GM12878 (cell line): ENCODE results near the gene ZBTB44. TPM values are rescaled to one million over a fixed set of nuclear protein-coding genes. Genes with fewer than 3 reads are reported as not detected.

ENCODE experiments used
- ATAC-seq: fragments of 200-7000 bp; cut with Tn5 transposase; 3 replicates; pipeline ENCODE4 v1.9.1; 2020; ENCODE audit warnings: mild to moderate bottlenecking, moderate library complexity
- BruUV-seq: library from RNA; stranded (reverse); fragments of 400-500 nt; replicated peaks from 2 replicates; lab custom pipeline; 2021; lab: Mats Ljungman, UMichigan
- CTCF ChIA-PET: fragments of 300-600 bp; sonication (Branson Sonifier 250); formaldehyde crosslinking; extraction: SDS; loops from one replicate; lab custom pipeline; 2021; ENCODE audit warnings: inconsistent platforms; lab: Yijun Ruan, JAX
- POLR2A ChIA-PET: fragments of 350-600 bp; formaldehyde crosslinking; extraction: SDS; loops from one replicate; lab custom pipeline; 2021; ENCODE audit warnings: inconsistent platforms; lab: Charles Lee
- RAD21 ChIA-PET: fragments of 300-600 bp; sonication (Branson Sonifier 250); formaldehyde crosslinking; loops from one replicate; lab custom pipeline; 2023; ENCODE audit warnings: antibody characterized with exemption; ENCODE audit not compliant: unreplicated experiment; lab: Charles Lee
- SMC1A ChIA-PET: fragments of 300-600 bp; sonication (Branson Sonifier 250); formaldehyde crosslinking; loops from one replicate; lab custom pipeline; 2023; ENCODE audit not compliant: unreplicated experiment, uncharacterized antibody; lab: Charles Lee
- DNase-seq: peaks from one replicate; pipeline ENCODE4 v3.0.0-alpha.2; 2011; ENCODE audit warnings: low read depth, low spot score
- FAIRE-seq: peaks from 3 replicates; lab custom pipeline; 2011; peaks lifted over from hg19 to GRCh38; lab: Jason Lieb, UNC
- H2AFZ ChIP-seq: 2 replicates; pipeline ENCODE4 v1.6.0; 2011; ENCODE audit warnings: low read depth, low read length, control low read depth; ENCODE audit not compliant: control insufficient read depth
- H3K27ac ChIP-seq: 2 replicates; pipeline ENCODE4 v1.5.1; 2011; ENCODE audit warnings: control low read depth; ENCODE audit not compliant: control insufficient read depth, insufficient read depth
- H3K27me3 ChIP-seq, 2 experiments: replicated peaks in 1 of 2; 2 replicates each; pipeline versions ENCODE4 v1.6.0 to v1.6.1; 2011; ENCODE audit warnings: low read length in 1 of 2; ENCODE audit not compliant: control insufficient read depth in 2 of 2, insufficient read depth in 2 of 2
- H3K36me3 ChIP-seq, 2 experiments: 2 replicates each; pipeline ENCODE4 v1.5.1; 2011; ENCODE audit warnings: low read length in 1 of 2; ENCODE audit not compliant: control insufficient read depth in 2 of 2, insufficient read depth in 2 of 2
- H3K4me1 ChIP-seq: 2 replicates; pipeline ENCODE4 v1.6.1; 2011; ENCODE audit warnings: mild to moderate bottlenecking, low read length, moderate library complexity, mixed read lengths; ENCODE audit not compliant: control insufficient read depth, insufficient read depth
- H3K4me2 ChIP-seq: 2 replicates; pipeline ENCODE4 v1.6.0; 2011; ENCODE audit warnings: control low read depth; ENCODE audit not compliant: control insufficient read depth, insufficient read depth
- H3K4me3 ChIP-seq: fragments of 200-600 bp; sonication (generic); 2 replicates; pipeline ENCODE4 v1.5.1; 2016
- H3K79me2 ChIP-seq: 2 replicates; pipeline ENCODE4 v1.6.0; 2011; ENCODE audit warnings: low read length; ENCODE audit not compliant: control insufficient read depth, insufficient read depth
- H3K9ac ChIP-seq: 2 replicates; pipeline ENCODE4 v1.8.0; 2011; ENCODE audit warnings: low read length, control low read depth, mixed read lengths; ENCODE audit not compliant: control insufficient read depth, insufficient read depth
- H3K9me3 ChIP-seq: replicated peaks from 3 replicates; pipeline ENCODE4 v1.5.1; 2011; ENCODE audit warnings: mild to moderate bottlenecking, low read length; ENCODE audit not compliant: control insufficient read depth, insufficient read depth
- H4K20me1 ChIP-seq: 2 replicates; pipeline ENCODE4 v1.6.0; 2011; ENCODE audit not compliant: control insufficient read depth, insufficient read depth
- BRCA1 ChIP-seq: IDR thresholded peaks from 2 replicates; pipeline ENCODE4 v1.6.1; 2011; ENCODE audit warnings: low read depth, low read length, improper control_type of control experiment
- CBFB ChIP-seq: IDR thresholded peaks from 2 replicates; pipeline ENCODE4 v1.6.1; 2016; ENCODE audit warnings: antibody characterized with exemption, low read depth
- CHD2 ChIP-seq: IDR thresholded peaks from 2 replicates; pipeline ENCODE4 v1.6.1; 2011; ENCODE audit warnings: low read depth, low read length, improper control_type of control experiment, borderline replicate concordance
- EP300 ChIP-seq, 2 experiments: fragments of 150-350 bp in 1 of 2; IDR thresholded peaks; 2 replicates each; pipeline ENCODE4 v1.6.1; 2011 to 2012; ENCODE audit warnings: low read depth in 2 of 2, low read length in 2 of 2, borderline replicate concordance in 1 of 2, improper control_type of control experiment in 1 of 2, inconsistent platforms in 1 of 2; ENCODE audit not compliant: control insufficient read depth in 1 of 2
- ESRRA ChIP-seq: IDR thresholded peaks from 2 replicates; pipeline ENCODE4 v1.6.1; 2012; ENCODE audit warnings: mild to moderate bottlenecking, low read length, improper control_type of control experiment
- FOXK2 ChIP-seq: fragments of 450-650 bp; IDR thresholded peaks from 2 replicates; pipeline ENCODE4 v1.6.1; 2017; ENCODE audit warnings: mild to moderate bottlenecking, moderate library complexity
- IKZF1 ChIP-seq: fragments of 450-650 bp; conservative IDR thresholded peaks from 2 replicates; pipeline ENCODE4 v1.6.1; 2017; ENCODE audit warnings: antibody characterized with exemption, mild to moderate bottlenecking
- IKZF2 ChIP-seq, 2 experiments: fragments of 450-650 bp; IDR thresholded peaks; 2 replicates each; pipeline ENCODE4 v1.6.1; 2017; ENCODE audit warnings: mild to moderate bottlenecking in 2 of 2, moderate library complexity in 2 of 2
- MTA2 ChIP-seq: fragments of 450-650 bp; IDR thresholded peaks from 2 replicates; pipeline ENCODE4 v1.6.1; 2016; ENCODE audit warnings: low read depth, mild to moderate bottlenecking, moderate library complexity
- NR2F1 ChIP-seq: fragments of 450-650 bp; conservative IDR thresholded peaks from 2 replicates; pipeline ENCODE4 v1.6.1; 2017; ENCODE audit warnings: mild to moderate bottlenecking
- SPI1 ChIP-seq: IDR thresholded peaks from 2 replicates; pipeline ENCODE4 v1.6.1; 2011; ENCODE audit warnings: low read depth, mild to moderate bottlenecking, low read length, moderate library complexity, borderline replicate concordance; ENCODE audit not compliant: insufficient read depth
- TCF12 ChIP-seq: IDR thresholded peaks from 2 replicates; pipeline ENCODE4 v1.6.1; 2011; ENCODE audit warnings: low read depth, mild to moderate bottlenecking, low read length
- TCF3 ChIP-seq: IDR thresholded peaks from 2 replicates; pipeline ENCODE4 v1.6.1; 2012; ENCODE audit warnings: low read depth, mild to moderate bottlenecking, low read length, borderline replicate concordance; ENCODE audit not compliant: insufficient read depth
- YBX1 ChIP-seq: fragments of 450-650 bp; IDR thresholded peaks from 2 replicates; pipeline ENCODE4 v1.6.1; 2016; ENCODE audit warnings: antibody characterized with exemption
- WGBS: methylation state at CpG from one replicate; pipeline ENCODE4 v1.1.6; 2016; ENCODE audit warnings: low lambda C conversion rate; ENCODE audit not compliant: insufficient replicate concordance, insufficient coverage; ENCODE audit errors: missing lambda C conversion rate; 5-methylcytosine and 5-hydroxymethylcytosine counted together
- in situ Hi-C: fragments of 300-500 bp; cut with MboI; formaldehyde crosslinking; loops from 9 replicates; pipeline ENCODE4 v1.14.3; 2018; ENCODE audit warnings: mixed read lengths
- intact Hi-C: fragments of 100-400 bp; cut with micrococcal nuclease; formaldehyde crosslinking; loops from one replicate; pipeline ENCODE4 v1.14.2; 2022; ENCODE audit not compliant: unreplicated experiment
- polyA plus RNA-seq, 11 experiments: library from polyadenylated mRNA; depleted of rRNA in 4 of 11; unstranded in 6 of 11; stranded (reverse) in 5 of 11; fragments of >200 nt; fragmentation: Nextera tagmentation in 4 of 11; fragmentation: Illumina TruSeq in 1 of 11; extraction: Ambion mirVana in 4 of 11; extraction: Trizol in 1 of 11; gene quantifications; 1 replicate in 1 of 11; 2 replicates in 10 of 11; pipeline versions ENCODE4 v1.2.1 to v1.2.3, GENCODE V29; 2011 to 2016; ENCODE audit warnings: inconsistent platforms in 2 of 11, missing spikeins in 2 of 11, low read depth in 1 of 11
- total RNA-seq, 4 experiments: library from RNA; depleted of rRNA in 3 of 4; stranded (reverse); fragments of >200 nt in 3 of 4; fragmentation: Illumina TruSeq in 1 of 4; extraction: Trizol in 1 of 4; gene quantifications; 2 replicates each; pipeline versions ENCODE4 v1.2.1 to v1.2.3, GENCODE V29; 2013 to 2021
- TF ChIP-seq, protein P1 (sequence below): fragments of 450-650 bp; IDR thresholded peaks from 2 replicates; pipeline ENCODE4 v1.6.1; 2017; ENCODE audit warnings: mild to moderate bottlenecking, moderate library complexity

Gene ZBTB44
- total and polyA plus RNA-seq, 10 of the 15 experiments (the other 5 are each of a cell fraction or from before 2014, with no cell fraction given), result 2.8 to 38.2 (median 12.2) TPM

DNA sequence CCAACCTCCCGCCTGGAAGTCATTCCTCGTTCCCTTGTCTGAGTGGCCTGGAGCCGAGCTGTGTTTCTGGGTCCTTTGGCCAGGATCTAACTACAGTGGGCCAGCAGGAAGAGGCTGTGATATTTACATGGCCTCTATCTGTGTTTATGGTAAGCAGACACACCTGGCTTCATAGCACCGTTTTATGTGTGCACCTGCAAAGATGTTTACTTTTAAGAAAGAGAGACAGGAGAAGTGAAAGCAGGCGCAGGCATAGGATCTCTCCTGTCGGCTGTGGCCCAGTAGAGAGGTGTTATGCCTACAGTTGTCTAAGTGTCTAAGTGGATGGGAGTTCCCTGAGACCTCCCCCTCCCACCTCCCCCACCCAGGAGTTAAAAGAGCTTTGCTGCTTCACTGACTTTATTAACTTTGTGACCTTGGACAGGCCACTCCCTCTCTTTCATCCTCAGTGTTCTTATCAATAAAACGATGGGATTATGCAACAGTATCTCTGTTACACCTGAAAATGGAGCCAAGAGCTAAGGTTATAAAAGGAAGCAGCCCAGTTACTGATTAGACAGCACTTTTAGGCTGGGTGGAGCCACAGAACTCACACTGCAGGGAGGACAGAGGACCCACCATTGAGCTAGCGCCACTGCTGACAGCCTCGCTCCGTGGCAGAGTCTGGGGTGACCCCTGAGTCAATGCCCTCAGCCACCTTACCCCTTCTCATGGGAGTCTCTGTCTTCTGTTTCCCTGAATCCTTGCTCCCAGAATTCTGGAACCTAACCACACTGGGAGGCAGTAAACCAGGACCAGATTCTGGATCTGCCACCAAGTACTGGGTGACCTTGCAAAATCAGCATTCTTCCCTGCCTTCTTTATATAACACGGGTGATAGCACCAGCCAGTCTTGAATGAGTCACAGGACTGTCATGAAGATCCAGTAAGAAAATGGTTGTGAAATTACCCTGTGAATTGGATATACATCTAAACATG, 133.1 kb downstream of the ZBTB44 start:
- intact Hi-C loops, result loop anchor here (5.0 kb wide), 1 partner anchor 34 kb away; no protein-coding TSS in a partner anchor
- Histone ChIP-seq H3K27ac (no peak overlapping the region), H3K4me1 (peaks cover 35% of the 10 kb centered on the region), H3K27me3 (no peaks in the 10 kb centered on the region), H3K9me3 (no peaks in the 10 kb centered on the region), H3K79me2 (no peaks in the 10 kb centered on the region), H2AFZ (no peak overlapping the region; the same call in 1 of the 2 replicates), H3K4me3 (no peak overlapping the region), H3K4me2 (peak overlapping the region; percentile 69), H3K36me3 (no peaks in the 10 kb centered on the region), H3K9ac (no peak overlapping the region), H4K20me1 (no peaks in the 10 kb centered on the region)
- no TSS peak for BruUV-seq
- DNase-seq (no peak), ATAC-seq (peak; percentile 74), FAIRE-seq (no peak)
- ChIA-PET SMC1A (interaction anchor here (0.6 to 5.2 kb wide), 7 partner anchors 13 to 178 kb away, joined by 3 to 37 read pairs (median 3); no protein-coding TSS in a partner anchor), CTCF (interaction anchor here (0.7 to 1.2 kb wide), 3 partner anchors 17 to 49 kb away, joined by 3 to 6 read pairs (median 3); no protein-coding TSS in a partner anchor), POLR2A (interaction anchor here (0.6 to 1.1 kb wide), 5 partner anchors 16 to 1341 kb away, joined by 3 to 9 read pairs (median 3); no protein-coding TSS in a partner anchor), RAD21 (interaction anchor here (0.9 to 2.4 kb wide), 4 partner anchors 16 to 49 kb away, joined by 3 to 17 read pairs (median 6); no protein-coding TSS in a partner anchor)
- TF ChIP-seq TCF3 (0 out of 2 replicates have a peak, but pooled peaks have one; percentile 19), BRCA1 (no peak), TCF12 (peak; percentile 70; the same call in 1 of the 2 replicates), YBX1 (no peak), SPI1 (peak; percentile 63), ESRRA (0 out of 2 replicates have a peak, but pooled peaks have one; percentile 47), MTA2 (0 out of 2 replicates have a peak, but pooled peaks have one; percentile 12), IKZF2 (IDR thresholded peaks at IDR 0.05) (peak; percentile 38 to 51; a peak in 2 of 4 replicates), EP300 (IDR thresholded peaks at IDR 0.05; ENCODE audit: borderline replicate concordance in 1 of 2, control insufficient read depth in 1 of 2, low read depth in 2 of 2, low read length in 2 of 2) (peak in 1 of 2 experiments; percentile 41; a peak in 1 of 4 replicates), CHD2 (peak; percentile 40; the same call in 1 of the 2 replicates), CBFB (no peak), NR2F1 (no peak), IKZF1 (peak; percentile 40; the same call in 1 of the 2 replicates), FOXK2 (peak; percentile 28; the same call in 1 of the 2 replicates)
- TF ChIP-seq, protein P1, sequence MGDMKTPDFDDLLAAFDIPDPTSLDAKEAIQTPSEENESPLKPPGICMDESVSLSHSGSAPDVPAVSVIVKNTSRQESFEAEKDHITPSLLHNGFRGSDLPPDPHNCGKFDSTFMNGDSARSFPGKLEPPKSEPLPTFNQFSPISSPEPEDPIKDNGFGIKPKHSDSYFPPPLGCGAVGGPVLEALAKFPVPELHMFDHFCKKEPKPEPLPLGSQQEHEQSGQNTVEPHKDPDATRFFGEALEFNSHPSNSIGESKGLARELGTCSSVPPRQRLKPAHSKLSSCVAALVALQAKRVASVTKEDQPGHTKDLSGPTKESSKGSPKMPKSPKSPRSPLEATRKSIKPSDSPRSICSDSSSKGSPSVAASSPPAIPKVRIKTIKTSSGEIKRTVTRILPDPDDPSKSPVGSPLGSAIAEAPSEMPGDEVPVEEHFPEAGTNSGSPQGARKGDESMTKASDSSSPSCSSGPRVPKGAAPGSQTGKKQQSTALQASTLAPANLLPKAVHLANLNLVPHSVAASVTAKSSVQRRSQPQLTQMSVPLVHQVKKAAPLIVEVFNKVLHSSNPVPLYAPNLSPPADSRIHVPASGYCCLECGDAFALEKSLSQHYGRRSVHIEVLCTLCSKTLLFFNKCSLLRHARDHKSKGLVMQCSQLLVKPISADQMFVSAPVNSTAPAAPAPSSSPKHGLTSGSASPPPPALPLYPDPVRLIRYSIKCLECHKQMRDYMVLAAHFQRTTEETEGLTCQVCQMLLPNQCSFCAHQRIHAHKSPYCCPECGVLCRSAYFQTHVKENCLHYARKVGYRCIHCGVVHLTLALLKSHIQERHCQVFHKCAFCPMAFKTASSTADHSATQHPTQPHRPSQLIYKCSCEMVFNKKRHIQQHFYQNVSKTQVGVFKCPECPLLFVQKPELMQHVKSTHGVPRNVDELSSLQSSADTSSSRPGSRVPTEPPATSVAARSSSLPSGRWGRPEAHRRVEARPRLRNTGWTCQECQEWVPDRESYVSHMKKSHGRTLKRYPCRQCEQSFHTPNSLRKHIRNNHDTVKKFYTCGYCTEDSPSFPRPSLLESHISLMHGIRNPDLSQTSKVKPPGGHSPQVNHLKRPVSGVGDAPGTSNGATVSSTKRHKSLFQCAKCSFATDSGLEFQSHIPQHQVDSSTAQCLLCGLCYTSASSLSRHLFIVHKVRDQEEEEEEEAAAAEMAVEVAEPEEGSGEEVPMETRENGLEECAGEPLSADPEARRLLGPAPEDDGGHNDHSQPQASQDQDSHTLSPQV, result no peak
- WGBS, result 27% methylated on average over 11 of the region's 11 CpGs
- in situ Hi-C loops, result no loop called here
